DND-41 (cell line): ENCODE results near the gene KAT6B.

Experiments
- ATAC-seq: fragments of 200-7000 bp; cut with Tn5 transposase; 3 replicates; pipeline ENCODE4 v1.9.1; 2021; ENCODE audit warnings: low read depth; ENCODE audit not compliant: insufficient read depth
- DNase-seq: peaks from one replicate; pipeline ENCODE4 v3.0.0-alpha.2; 2020
- H2AFZ ChIP-seq: 2 replicates; pipeline ENCODE4 v1.6.0; 2012; ENCODE audit warnings: low read depth, low read length
- H3K27ac ChIP-seq: 2 replicates; pipeline ENCODE4 v1.5.1; 2012; ENCODE audit warnings: low read length, inconsistent platforms
- H3K27me3 ChIP-seq: fragments of 200-600 bp; sonication (generic); 2 replicates; pipeline ENCODE4 v1.6.0; 2012; ENCODE audit warnings: low read length, mild to moderate bottlenecking, inconsistent platforms; ENCODE audit not compliant: insufficient read depth, poor library complexity
- H3K36me3 ChIP-seq: 2 replicates; pipeline ENCODE4 v1.5.1; 2012; ENCODE audit warnings: low read length, inconsistent platforms; ENCODE audit not compliant: insufficient read depth
- H3K4me1 ChIP-seq: 2 replicates; pipeline ENCODE4 v1.5.1; 2012; ENCODE audit warnings: mild to moderate bottlenecking, low read length; ENCODE audit not compliant: insufficient read depth
- H3K4me2 ChIP-seq: 2 replicates; pipeline ENCODE4 v1.6.0; 2012; ENCODE audit warnings: mild to moderate bottlenecking, moderate library complexity, low read length, inconsistent platforms; ENCODE audit not compliant: insufficient read depth
- H3K4me3 ChIP-seq, 2 experiments: fragments of 200-600 bp in 1 of 2; shearing (Covaris generic) in 1 of 2; 2 replicates each; pipeline ENCODE4 v1.5.1; 2012 to 2016; ENCODE audit warnings: inconsistent platforms in 2 of 2, low read length in 2 of 2, mild to moderate bottlenecking in 2 of 2, low read depth in 1 of 2, moderate library complexity in 1 of 2
- H3K79me2 ChIP-seq: 2 replicates; pipeline ENCODE4 v1.6.0; 2012; ENCODE audit warnings: low read length, inconsistent platforms; ENCODE audit not compliant: insufficient read depth
- H3K9ac ChIP-seq: 2 replicates; pipeline ENCODE4 v1.6.0; 2012; ENCODE audit warnings: low read depth, mild to moderate bottlenecking, inconsistent platforms, low read length, moderate library complexity
- H3K9me3 ChIP-seq: 2 replicates; pipeline ENCODE4 v1.5.1; 2012; ENCODE audit warnings: low read length, moderate library complexity, mild to moderate bottlenecking, inconsistent platforms; ENCODE audit not compliant: insufficient read depth, severe bottlenecking
- H4K20me1 ChIP-seq: 2 replicates; pipeline ENCODE4 v1.6.0; 2012; ENCODE audit warnings: low read length; ENCODE audit not compliant: insufficient read depth
- EZH2 ChIP-seq: IDR thresholded peaks from 3 replicates; pipeline ENCODE4 v1.6.1; 2012; ENCODE audit warnings: borderline replicate concordance, low read depth, mild to moderate bottlenecking, moderate library complexity, low read length, inconsistent platforms; ENCODE audit not compliant: severe bottlenecking
- TF ChIP-seq, protein P1 (sequence below): IDR thresholded peaks from 2 replicates; pipeline ENCODE4 v1.5.1; 2012; ENCODE audit warnings: borderline replicate concordance, low read length, moderate library complexity, mild to moderate bottlenecking; ENCODE audit not compliant: poor library complexity, severe bottlenecking; ENCODE audit errors: extremely low read depth

The KAT6B gene

GRCh38 chr10:74801447-74801846 is 25.0 kb upstream of the KAT6B start:
- Histone ChIP-seq H3K79me2 (no peaks in the 10 kb centered on the region), H2AFZ (no peak overlapping the region), H3K4me2 (no peak overlapping the region), H3K4me1 (peaks cover under 1% of the 10 kb centered on the region; the same call in 1 of the 2 replicates), H3K9me3 (no peaks in the 10 kb centered on the region), H3K27ac (no peak overlapping the region), H3K27me3 (no peaks in the 10 kb centered on the region), H3K36me3 (no peaks in the 10 kb centered on the region), H3K4me3 (no peak overlapping the region), H3K9ac (no peak overlapping the region), H4K20me1 (no peaks in the 10 kb centered on the region)
- TF ChIP-seq EZH2 = no peak
- TF ChIP-seq, protein P1, sequence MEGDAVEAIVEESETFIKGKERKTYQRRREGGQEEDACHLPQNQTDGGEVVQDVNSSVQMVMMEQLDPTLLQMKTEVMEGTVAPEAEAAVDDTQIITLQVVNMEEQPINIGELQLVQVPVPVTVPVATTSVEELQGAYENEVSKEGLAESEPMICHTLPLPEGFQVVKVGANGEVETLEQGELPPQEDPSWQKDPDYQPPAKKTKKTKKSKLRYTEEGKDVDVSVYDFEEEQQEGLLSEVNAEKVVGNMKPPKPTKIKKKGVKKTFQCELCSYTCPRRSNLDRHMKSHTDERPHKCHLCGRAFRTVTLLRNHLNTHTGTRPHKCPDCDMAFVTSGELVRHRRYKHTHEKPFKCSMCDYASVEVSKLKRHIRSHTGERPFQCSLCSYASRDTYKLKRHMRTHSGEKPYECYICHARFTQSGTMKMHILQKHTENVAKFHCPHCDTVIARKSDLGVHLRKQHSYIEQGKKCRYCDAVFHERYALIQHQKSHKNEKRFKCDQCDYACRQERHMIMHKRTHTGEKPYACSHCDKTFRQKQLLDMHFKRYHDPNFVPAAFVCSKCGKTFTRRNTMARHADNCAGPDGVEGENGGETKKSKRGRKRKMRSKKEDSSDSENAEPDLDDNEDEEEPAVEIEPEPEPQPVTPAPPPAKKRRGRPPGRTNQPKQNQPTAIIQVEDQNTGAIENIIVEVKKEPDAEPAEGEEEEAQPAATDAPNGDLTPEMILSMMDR = no peak
- ATAC-seq (no peak), DNase-seq (no peak)

- peak overlapping the region; percentile 38; the same call in 1 of the 2 replicates for H2AFZ ChIP-seq
- no peaks in the 10 kb centered on the region for H3K9me3 ChIP-seq
- H3K36me3 ChIP-seq = no peaks in the 10 kb centered on the region
- no peak overlapping the region for H3K4me2 ChIP-seq
- no peak for ATAC-seq
- no peaks in the 10 kb centered on the region for H4K20me1 ChIP-seq
- TF ChIP-seq, protein P1 = no peak
- no peak for TF ChIP-seq EZH2
- H3K9ac ChIP-seq = no peak overlapping the region
- no peak for DNase-seq
- no peak overlapping the region for H3K4me3 ChIP-seq
- no peaks in the 10 kb centered on the region for H3K79me2 ChIP-seq
- no peaks in the 10 kb centered on the region for H3K27me3 ChIP-seq
- no peak overlapping the region for H3K27ac ChIP-seq
- H3K4me1 ChIP-seq = no peaks in the 10 kb centered on the region
These were observed 17.9 kb upstream of the KAT6B start for GRCh38 chr10:74808501-74808900.

- H4K20me1 ChIP-seq = no peaks in the 10 kb centered on the region
- no peak for TF ChIP-seq EZH2
- TF ChIP-seq, protein P1 = no peak
- H3K36me3 ChIP-seq = no peaks in the 10 kb centered on the region
- no peak overlapping the region for H2AFZ ChIP-seq
- no peak for DNase-seq
- H3K4me2 ChIP-seq = no peak overlapping the region
- H3K79me2 ChIP-seq = no peaks in the 10 kb centered on the region
- H3K27me3 ChIP-seq = no peaks in the 10 kb centered on the region
- no peak overlapping the region for H3K9ac ChIP-seq
- no peak overlapping the region for H3K27ac ChIP-seq
- no peak for ATAC-seq
- H3K4me1 ChIP-seq = no peaks in the 10 kb centered on the region
- H3K4me3 ChIP-seq = no peak overlapping the region
- H3K9me3 ChIP-seq = no peaks in the 10 kb centered on the region
These were observed 16.3 kb upstream of the KAT6B start for GRCh38 chr10:74810087-74810486.
